Endothelial cell (in vitro differentiated cells): ENCODE data around the gene SYT8. TPM values are rescaled to one million over a fixed set of nuclear protein-coding genes. Genes with fewer than 3 reads are reported as not detected.

ENCODE experiments used
- DNase-seq: peaks from one replicate; pipeline ENCODE4 v3.0.0; 2021; ENCODE audit warnings: low spot score
- H3K27ac Mint-ChIP-seq: one replicate; pipeline ENCODE4 v1.8.0; 2021; ENCODE audit warnings: mixed read lengths, inconsistent platforms; ENCODE audit not compliant: unreplicated experiment
- H3K27me3 Mint-ChIP-seq: one replicate; pipeline ENCODE4 v1.8.0; 2021; ENCODE audit warnings: mild to moderate bottlenecking, moderate library complexity, mixed read lengths, inconsistent platforms; ENCODE audit not compliant: unreplicated experiment
- H3K36me3 Mint-ChIP-seq: one replicate; pipeline ENCODE4 v1.8.0; 2021; ENCODE audit warnings: mild to moderate bottlenecking, low read depth, mixed read lengths, inconsistent platforms; ENCODE audit not compliant: unreplicated experiment
- H3K4me1 Mint-ChIP-seq: one replicate; pipeline ENCODE4 v1.8.0; 2021; ENCODE audit warnings: mild to moderate bottlenecking, mixed read lengths, inconsistent platforms; ENCODE audit not compliant: unreplicated experiment
- H3K4me3 Mint-ChIP-seq: one replicate; pipeline ENCODE4 v1.8.0; 2021; ENCODE audit warnings: mild to moderate bottlenecking, mixed read lengths, inconsistent platforms; ENCODE audit not compliant: unreplicated experiment
- H3K9me3 Mint-ChIP-seq: one replicate; pipeline ENCODE4 v1.8.0; 2021; ENCODE audit warnings: mixed read lengths, inconsistent platforms; ENCODE audit not compliant: unreplicated experiment
- CTCF ChIP-seq: fragments of 200-600 bp; sonication (generic); IDR thresholded peaks from one replicate; pipeline ENCODE4 v1.5.0; 2021; ENCODE audit warnings: antibody characterized with exemption; ENCODE audit not compliant: unreplicated experiment
- total RNA-seq: library from RNA; stranded (reverse); fragmentation: NEBNext Ultra II Directional; extraction: Animal tissue kit (Norgen Biotek cat#: 25700); gene quantifications from one replicate; pipeline ENCODE4 v1.2.1, GENCODE V29; 2021; ENCODE audit not compliant: unreplicated experiment

The SYT8 gene
- total RNA-seq, 1 donor from 2014 or later, result not detected

GRCh38 chr11:1860108-1860507, 25.3 kb downstream of the SYT8 start:
- Mint-ChIP-seq H3K27ac (no peak overlapping the region), H3K4me1 (no peaks in the 10 kb centered on the region), H3K27me3 (peaks cover 4% of the 10 kb centered on the region), H3K4me3 (no peak overlapping the region), H3K9me3 (no peaks in the 10 kb centered on the region), H3K36me3 (no peaks in the 10 kb centered on the region)
- no peak for DNase-seq
- TF ChIP-seq CTCF, result no peak

GRCh38 chr11:1861435-1862411, 26.9 kb downstream of the SYT8 start:
- Mint-ChIP-seq H3K36me3 (no peaks in the 10 kb centered on the region), H3K27me3 (peaks cover 8% of the 10 kb centered on the region), H3K27ac (no peak overlapping the region), H3K4me3 (no peak overlapping the region), H3K9me3 (no peaks in the 10 kb centered on the region), H3K4me1 (no peaks in the 10 kb centered on the region)
- TF ChIP-seq CTCF, result no peak
- no peak for DNase-seq

GRCh38 chr11:1862588-1863351, 28.0 kb downstream of the SYT8 start:
- no peaks in the 10 kb centered on the region for H3K36me3 Mint-ChIP-seq
- no peak for TF ChIP-seq CTCF
- no peak overlapping the region for H3K27ac Mint-ChIP-seq
- H3K4me1 Mint-ChIP-seq, result no peaks in the 10 kb centered on the region
- H3K27me3 Mint-ChIP-seq, result peaks cover 8% of the 10 kb centered on the region
- H3K9me3 Mint-ChIP-seq, result no peaks in the 10 kb centered on the region
- H3K4me3 Mint-ChIP-seq, result no peak overlapping the region
- no peak for DNase-seq

- H3K9me3 Mint-ChIP-seq, result no peaks in the 10 kb centered on the region
- H3K4me3 Mint-ChIP-seq, result no peak overlapping the region
- no peak overlapping the region for H3K27ac Mint-ChIP-seq
- peaks cover 8% of the 10 kb centered on the region for H3K27me3 Mint-ChIP-seq
- H3K36me3 Mint-ChIP-seq, result no peaks in the 10 kb centered on the region
- no peaks in the 10 kb centered on the region for H3K4me1 Mint-ChIP-seq
- TF ChIP-seq CTCF, result no peak
- DNase-seq, result peak; percentile 51
Observed at GRCh38 chr11:1863352-1864216, 28.8 kb downstream of the SYT8 start.
